HepG2 (cell line): ENCODE measurements around the gene SAMM50. TPM values are rescaled to one million over a fixed set of nuclear protein-coding genes. Genes with fewer than 3 reads are reported as not detected.

Experiments used
- ATAC-seq: fragments of 200-7000 bp; cut with Tn5 transposase; 3 replicates; pipeline ENCODE4 v1.9.1; 2020; ENCODE audit warnings: mild to moderate bottlenecking, moderate library complexity
- BruUV-seq: library from RNA; stranded (reverse); fragments of 400-500 nt; replicated peaks from 2 replicates; lab custom pipeline; 2021; lab: Mats Ljungman, UMichigan
- CTCF ChIA-PET: fragments of 300-600 bp; formaldehyde crosslinking; extraction: SDS; loops from one replicate; lab custom pipeline; 2021; ENCODE audit warnings: low total read pairs, inconsistent platforms, low intra/inter-chr PET ratio; lab: Yijun Ruan, JAX
- POLR2A ChIA-PET: fragments of 350-600 bp; sonication (Branson Sonifier 250); formaldehyde crosslinking; loops from one replicate; lab custom pipeline; 2020; ENCODE audit warnings: antibody characterized with exemption, inconsistent platforms; lab: Yijun Ruan, JAX
- DNase-seq: peaks from one replicate; pipeline ENCODE4 v3.0.0-alpha.2; 2015; ENCODE audit warnings: low spot score
- FAIRE-seq: peaks from 3 replicates; lab custom pipeline; 2011; peaks lifted over from hg19 to GRCh38; lab: Jason Lieb, UNC
- H2AFZ ChIP-seq: one replicate; pipeline ENCODE4 v1.6.1; 2011; ENCODE audit warnings: low read length, inconsistent platforms
- H3K27ac ChIP-seq: fragments of 300-600 bp; 3 replicates; pipeline ENCODE4 v1.8.0; 2011; ENCODE audit warnings: mixed run types, mild to moderate bottlenecking, mixed read lengths, low read length, inconsistent platforms; ENCODE audit not compliant: insufficient read depth; ENCODE audit errors: extremely low read length
- H3K27me3 ChIP-seq, 2 experiments: fragments of 200-600 bp in 1 of 2; 2 replicates in 1 of 2; 3 replicates in 1 of 2; pipeline versions ENCODE4 v1.6.0 to v1.8.0; 2011; ENCODE audit warnings: low read length in 2 of 2, mild to moderate bottlenecking in 2 of 2, moderate library complexity in 2 of 2, inconsistent platforms in 1 of 2; ENCODE audit not compliant: insufficient read depth in 2 of 2, control insufficient read depth in 1 of 2
- H3K36me3 ChIP-seq, 2 experiments: fragments of 200-600 bp in 1 of 2; replicated peaks in 1 of 2; 2 replicates in 1 of 2; 3 replicates in 1 of 2; pipeline versions ENCODE4 v1.5.1 to v1.8.0; 2011; ENCODE audit warnings: low read length in 2 of 2, inconsistent platforms in 1 of 2; ENCODE audit not compliant: insufficient read depth in 2 of 2, control insufficient read depth in 1 of 2
- H3K4me1 ChIP-seq: 2 replicates; pipeline ENCODE4 v1.5.1; 2012; ENCODE audit warnings: low read length, inconsistent platforms; ENCODE audit not compliant: insufficient read depth
- H3K4me2 ChIP-seq: 2 replicates; pipeline ENCODE4 v1.6.0; 2011; ENCODE audit warnings: low read depth, low read length, inconsistent platforms
- H3K4me3 ChIP-seq, 3 experiments: fragments of 200-600 bp in 1 of 3; sonication (generic), shearing (Covaris generic) in 1 of 3; replicated peaks in 1 of 3; 2 replicates each; pipeline ENCODE4 v1.5.1; 2011 to 2016; ENCODE audit warnings: low read length in 3 of 3, inconsistent platforms in 2 of 3, low read depth in 2 of 3, mild to moderate bottlenecking in 2 of 3, control low read depth in 1 of 3, mixed read lengths in 1 of 3; ENCODE audit not compliant: insufficient read depth in 1 of 3
- H3K79me2 ChIP-seq: one replicate; pipeline ENCODE4 v1.6.1; 2011; ENCODE audit warnings: low read length, inconsistent platforms; ENCODE audit not compliant: insufficient read depth
- H3K9ac ChIP-seq: 2 replicates; pipeline ENCODE4 v1.6.0; 2011; ENCODE audit warnings: mild to moderate bottlenecking, low read depth, low read length, inconsistent platforms; ENCODE audit not compliant: insufficient read depth
- H3K9me3 ChIP-seq: 2 replicates; pipeline ENCODE4 v1.5.1; 2012; ENCODE audit warnings: mild to moderate bottlenecking, low read length
- H4K20me1 ChIP-seq: 2 replicates; pipeline ENCODE4 v1.6.0; 2011; ENCODE audit warnings: inconsistent platforms, mild to moderate bottlenecking, low read length, moderate library complexity; ENCODE audit not compliant: insufficient read depth
- FOXP4 ChIP-seq: sonication (generic); formaldehyde crosslinking; IDR thresholded peaks from 2 replicates; pipeline ENCODE4 v1.4.0; 2020; ENCODE audit warnings: missing genetic modification reagents
- HDAC6 ChIP-seq: fragments of 200-600 bp; sonication (generic); IDR thresholded peaks from 2 replicates; pipeline ENCODE4 v1.7.0; 2017; ENCODE audit warnings: mild to moderate bottlenecking, antibody characterized with exemption, low read length, low read depth
- MBD4 ChIP-seq: IDR thresholded peaks from 2 replicates; pipeline ENCODE4 v1.6.1; 2012; ENCODE audit warnings: low read length, inconsistent platforms, borderline replicate concordance
- MED13 ChIP-seq: sonication (generic); formaldehyde crosslinking; IDR thresholded peaks from 2 replicates; pipeline ENCODE4 v1.5.0; 2020; ENCODE audit warnings: missing genetic modification reagents
- SRF ChIP-seq: IDR thresholded peaks from 2 replicates; pipeline ENCODE4 v1.6.1; 2011; ENCODE audit warnings: mild to moderate bottlenecking, low read depth, low read length, moderate library complexity
- ZNF282 ChIP-seq: fragments of 450-650 bp; IDR thresholded peaks from 2 replicates; pipeline ENCODE4 v1.6.1; 2018; ENCODE audit not compliant: partially characterized antibody
- ZNF672 ChIP-seq: sonication (generic); formaldehyde crosslinking; IDR thresholded peaks from 2 replicates; pipeline ENCODE4 v1.8.1; 2022; ENCODE audit warnings: missing genetic modification reagents
- ZSCAN29 ChIP-seq: sonication (generic); formaldehyde crosslinking; conservative IDR thresholded peaks from 2 replicates; pipeline ENCODE4 v1.4.0; 2020; ENCODE audit warnings: mild to moderate bottlenecking, missing genetic modification reagents
- WGBS: methylation state at CpG from one replicate; pipeline ENCODE4 v1.1.6; 2017; ENCODE audit warnings: low lambda C conversion rate; 5-methylcytosine and 5-hydroxymethylcytosine counted together
- in situ Hi-C: cut with HindIII; loops from 2 replicates; pipeline ENCODE4 v1.10.0; 2017; ENCODE audit warnings: low pct_unique_long_range_greater_than_20kb; ENCODE audit not compliant: extremely low pct_ligation_motif_present
- intact Hi-C: fragments of 100-400 bp; cut with micrococcal nuclease; formaldehyde crosslinking; loops from one replicate; pipeline ENCODE4 v1.10.0; 2022; ENCODE audit not compliant: unreplicated experiment
- polyA plus RNA-seq, 8 experiments: library from polyadenylated mRNA; depleted of rRNA in 3 of 8; stranded (reverse) in 7 of 8; unstranded in 1 of 8; fragments of >200 nt; fragmentation: Illumina TruSeq in 4 of 8; extraction: Trizol in 4 of 8; gene quantifications; 2 replicates each; pipeline versions ENCODE4 v1.2.1 to v1.2.3, GENCODE V29; 2011 to 2016; ENCODE audit warnings: low read depth in 4 of 8, missing spikeins in 1 of 8, mixed read lengths in 1 of 8; ENCODE audit not compliant: insufficient read depth in 1 of 8
- total RNA-seq, 5 experiments: library from RNA; depleted of rRNA; stranded (reverse); fragments of >200 nt; fragmentation: Illumina TruSeq; extraction: Trizol; gene quantifications; 2 replicates each; pipeline ENCODE4 v1.2.3, GENCODE V29; 2016; ENCODE audit warnings: low read depth in 1 of 5
- TF ChIP-seq, protein P1 (sequence below): sonication (generic); formaldehyde crosslinking; IDR thresholded peaks from 2 replicates; pipeline ENCODE4 v1.4.0; 2020; ENCODE audit warnings: mild to moderate bottlenecking, missing genetic modification reagents

Gene SAMM50
- total and polyA plus RNA-seq, 2 of the 13 experiments (the other 11 are each of a cell fraction or from before 2014, with no cell fraction given), result 34.7 to 63.4 TPM

DNA sequence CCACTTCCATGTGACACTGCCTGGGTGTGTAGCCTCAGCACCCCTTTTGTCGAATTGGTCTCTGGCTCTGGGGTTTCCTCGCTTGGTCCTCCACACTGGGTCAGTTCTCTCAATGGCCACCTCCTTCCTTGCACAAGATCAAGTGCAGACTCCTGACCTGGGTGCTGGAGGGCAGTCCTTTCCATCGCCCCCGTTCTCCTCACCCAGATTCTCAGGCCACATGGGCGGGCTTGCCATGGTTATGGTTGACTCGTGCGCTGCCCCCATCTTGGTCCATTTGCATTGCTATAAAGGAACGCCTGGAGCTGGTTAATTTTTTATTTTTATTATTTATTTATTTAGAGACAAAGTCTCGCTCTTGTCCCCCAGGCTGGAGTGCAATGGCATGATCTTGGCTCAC, 63.4 kb downstream of the SAMM50 start:
- no peak for FAIRE-seq
- no peak for ATAC-seq
- peaks cover 0 to under 1% of the 10 kb centered on the region in 2 experiments; a peak in 1 of 5 replicates for H3K27me3 ChIP-seq
- intact Hi-C loops (no loop called here), in situ Hi-C loops (no loop called here)
- no peak overlapping the region for H3K27ac ChIP-seq
- no TSS peak for BruUV-seq
- no peaks in the 10 kb centered on the region for H3K36me3 ChIP-seq
- POLR2A ChIA-PET, result no interaction called here
- peaks cover 2% of the 10 kb centered on the region for H3K4me1 ChIP-seq
- no peak overlapping the region for H3K4me2 ChIP-seq
- no peak overlapping the region for H3K4me3 ChIP-seq
- no peak overlapping the region for H3K9ac ChIP-seq
- WGBS, result 86% methylated on average over 9 of the region's 9 CpGs
- H2AFZ ChIP-seq, result no peak overlapping the region
- CTCF ChIA-PET, result no interaction called here
- TF ChIP-seq HDAC6, result no peak
- no peak for TF ChIP-seq FOXP4 (CRISPR knock-in tag)
- no peak for TF ChIP-seq SRF
- no peak for TF ChIP-seq MED13 (CRISPR knock-in tag)
- TF ChIP-seq ZNF672 (CRISPR knock-in tag), result no peak
- no peak for TF ChIP-seq ZNF282
- TF ChIP-seq MBD4, result no peak
- TF ChIP-seq ZSCAN29, result no peak
- TF ChIP-seq, protein P1, sequence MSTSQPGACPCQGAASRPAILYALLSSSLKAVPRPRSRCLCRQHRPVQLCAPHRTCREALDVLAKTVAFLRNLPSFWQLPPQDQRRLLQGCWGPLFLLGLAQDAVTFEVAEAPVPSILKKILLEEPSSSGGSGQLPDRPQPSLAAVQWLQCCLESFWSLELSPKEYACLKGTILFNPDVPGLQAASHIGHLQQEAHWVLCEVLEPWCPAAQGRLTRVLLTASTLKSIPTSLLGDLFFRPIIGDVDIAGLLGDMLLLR (CRISPR knock-in tag), result no peak
- no peaks in the 10 kb centered on the region for H3K79me2 ChIP-seq
- H4K20me1 ChIP-seq, result no peaks in the 10 kb centered on the region
- DNase-seq, result no peak
- no peaks in the 10 kb centered on the region for H3K9me3 ChIP-seq
